Testis (tissue), 2 donors: ENCODE results near the gene NLRP5.

Source experiments
- POLR2A ChIP-seq: fragments of 450-650 bp; IDR thresholded peaks from one replicate; pipeline ENCODE4 v1.6.1; 2017; ENCODE audit warnings: antibody characterized with exemption, mild to moderate bottlenecking, moderate library complexity
- TF ChIP-seq, protein P1 (sequence below), 3 experiments: fragments of 450-650 bp in 2 of 3; fragments of 200-600 bp in 1 of 3; sonication (generic) in 1 of 3; IDR thresholded peaks; one replicate each; pipeline ENCODE4 v1.5.1; 2016 to 2019; ENCODE audit warnings: antibody characterized with exemption in 3 of 3, mild to moderate bottlenecking in 2 of 3, moderate library complexity in 1 of 3

DNA sequence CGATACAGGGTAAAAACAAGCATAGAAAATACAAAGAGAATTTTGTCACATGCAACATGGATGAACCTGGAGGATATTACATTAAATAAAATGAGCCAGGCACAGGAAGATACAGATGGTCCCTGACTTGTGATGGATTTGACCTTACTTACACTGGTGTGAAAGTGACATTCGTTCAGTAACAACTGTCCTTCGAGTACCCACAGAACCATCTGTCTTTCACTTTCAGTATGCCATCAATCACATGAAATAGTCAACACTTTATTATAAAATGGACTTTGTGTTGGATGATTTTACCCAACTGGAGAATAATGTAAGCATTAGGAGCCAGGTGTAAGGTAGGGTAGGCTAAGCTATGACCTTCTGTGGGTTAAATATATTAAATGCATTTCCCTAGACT lies 83.1 kb downstream of the NLRP5 start:
- TF ChIP-seq, protein P1, sequence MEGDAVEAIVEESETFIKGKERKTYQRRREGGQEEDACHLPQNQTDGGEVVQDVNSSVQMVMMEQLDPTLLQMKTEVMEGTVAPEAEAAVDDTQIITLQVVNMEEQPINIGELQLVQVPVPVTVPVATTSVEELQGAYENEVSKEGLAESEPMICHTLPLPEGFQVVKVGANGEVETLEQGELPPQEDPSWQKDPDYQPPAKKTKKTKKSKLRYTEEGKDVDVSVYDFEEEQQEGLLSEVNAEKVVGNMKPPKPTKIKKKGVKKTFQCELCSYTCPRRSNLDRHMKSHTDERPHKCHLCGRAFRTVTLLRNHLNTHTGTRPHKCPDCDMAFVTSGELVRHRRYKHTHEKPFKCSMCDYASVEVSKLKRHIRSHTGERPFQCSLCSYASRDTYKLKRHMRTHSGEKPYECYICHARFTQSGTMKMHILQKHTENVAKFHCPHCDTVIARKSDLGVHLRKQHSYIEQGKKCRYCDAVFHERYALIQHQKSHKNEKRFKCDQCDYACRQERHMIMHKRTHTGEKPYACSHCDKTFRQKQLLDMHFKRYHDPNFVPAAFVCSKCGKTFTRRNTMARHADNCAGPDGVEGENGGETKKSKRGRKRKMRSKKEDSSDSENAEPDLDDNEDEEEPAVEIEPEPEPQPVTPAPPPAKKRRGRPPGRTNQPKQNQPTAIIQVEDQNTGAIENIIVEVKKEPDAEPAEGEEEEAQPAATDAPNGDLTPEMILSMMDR (IDR thresholded peaks at IDR 0.05) = no peak
- no peak for TF ChIP-seq POLR2A
